Mesenchymal stem cell (in vitro differentiated cells and primary cell): ENCODE results near the gene CHMP4A.

Experiments used
- DNase-seq: peaks from one replicate; pipeline ENCODE4 v3.0.0-alpha.2; 2013
- H2AFZ ChIP-seq: one replicate; pipeline ENCODE4 v1.6.1; 2013; ENCODE audit warnings: low read depth, mild to moderate bottlenecking, control low read depth, inconsistent platforms, low read length, moderate library complexity
- H2AK5ac ChIP-seq: 2 replicates; pipeline ENCODE4 v1.6.1; 2013; ENCODE audit warnings: low read length, moderate library complexity, mild to moderate bottlenecking, inconsistent platforms; ENCODE audit not compliant: severe bottlenecking
- H2BK120ac ChIP-seq: one replicate; pipeline ENCODE4 v1.6.1; 2013; ENCODE audit warnings: low read depth, mild to moderate bottlenecking, inconsistent platforms, low read length, moderate library complexity
- H2BK12ac ChIP-seq, 2 experiments: one replicate each; pipeline ENCODE4 v1.6.1; 2013; ENCODE audit warnings: inconsistent platforms in 2 of 2, low read length in 2 of 2, mild to moderate bottlenecking in 2 of 2, moderate library complexity in 2 of 2, control low read depth in 1 of 2
- H2BK15ac ChIP-seq: one replicate; pipeline ENCODE4 v1.6.1; 2013; ENCODE audit warnings: mild to moderate bottlenecking, low read depth, inconsistent platforms; ENCODE audit not compliant: poor library complexity, severe bottlenecking
- H2BK5ac ChIP-seq: 2 replicates; pipeline ENCODE4 v1.6.1; 2013; ENCODE audit warnings: low read depth, mild to moderate bottlenecking, low read length, control low read depth, inconsistent platforms; ENCODE audit not compliant: poor library complexity, severe bottlenecking
- H3K14ac ChIP-seq, 2 experiments: one replicate each; pipeline ENCODE4 v1.6.1; 2013; ENCODE audit warnings: inconsistent platforms in 2 of 2, low read length in 2 of 2, control low read depth in 1 of 2, mild to moderate bottlenecking in 1 of 2, moderate library complexity in 1 of 2
- H3K18ac ChIP-seq, 2 experiments: one replicate each; pipeline ENCODE4 v1.6.1; 2013; ENCODE audit warnings: inconsistent platforms in 2 of 2, low read length in 2 of 2, control low read depth in 1 of 2, low read depth in 1 of 2, mild to moderate bottlenecking in 1 of 2
- H3K23ac ChIP-seq, 2 experiments: one replicate each; pipeline ENCODE4 v1.6.1; 2013; ENCODE audit warnings: inconsistent platforms in 2 of 2, low read length in 2 of 2, mild to moderate bottlenecking in 2 of 2, moderate library complexity in 2 of 2, control low read depth in 1 of 2
- H3K27ac ChIP-seq: 2 replicates; pipeline ENCODE4 v1.5.1; 2013; ENCODE audit warnings: mild to moderate bottlenecking, moderate library complexity, low read length, control low read depth, inconsistent platforms; ENCODE audit not compliant: poor library complexity, severe bottlenecking
- H3K27me3 ChIP-seq, 2 experiments: 2 replicates each; pipeline versions ENCODE4 v1.6.1 to v1.7.0; 2013; ENCODE audit warnings: low read length in 2 of 2, mild to moderate bottlenecking in 2 of 2, moderate library complexity in 2 of 2, control low read depth in 1 of 2, inconsistent platforms in 1 of 2; ENCODE audit not compliant: control insufficient read depth in 1 of 2, insufficient read depth in 1 of 2
- H3K36me3 ChIP-seq, 2 experiments: 2 replicates each; pipeline versions ENCODE4 v1.6.1 to v1.7.0; 2013; ENCODE audit warnings: low read length in 2 of 2, control low read depth in 1 of 2, inconsistent platforms in 1 of 2, low read depth in 1 of 2, mild to moderate bottlenecking in 1 of 2; ENCODE audit not compliant: insufficient read depth in 2 of 2, control insufficient read depth in 1 of 2
- H3K4ac ChIP-seq, 2 experiments: one replicate each; pipeline ENCODE4 v1.6.1; 2013; ENCODE audit warnings: inconsistent platforms in 2 of 2, low read length in 2 of 2, mild to moderate bottlenecking in 2 of 2, moderate library complexity in 2 of 2, control low read depth in 1 of 2, low read depth in 1 of 2
- H3K4me1 ChIP-seq: 2 replicates; pipeline ENCODE4 v1.6.1; 2013; ENCODE audit warnings: low read depth, low read length, control low read depth; ENCODE audit not compliant: control insufficient read depth, insufficient read depth
- H3K4me2 ChIP-seq: 2 replicates; pipeline ENCODE4 v1.6.1; 2013; ENCODE audit warnings: low read length, mild to moderate bottlenecking, inconsistent platforms; ENCODE audit not compliant: poor library complexity, severe bottlenecking
- H3K4me3 ChIP-seq, 2 experiments: 2 replicates each; pipeline versions ENCODE4 v1.5.1 to v1.7.0; 2013; ENCODE audit warnings: low read length in 2 of 2, mild to moderate bottlenecking in 2 of 2, control low read depth in 1 of 2, low read depth in 1 of 2; ENCODE audit not compliant: insufficient read depth in 1 of 2
- H3K79me1 ChIP-seq: replicated peaks from 2 replicates; pipeline ENCODE4 v1.6.1; 2013; ENCODE audit warnings: mild to moderate bottlenecking, control low read depth, low read length, inconsistent platforms; ENCODE audit not compliant: poor library complexity, severe bottlenecking
- H3K9ac ChIP-seq: 2 replicates; pipeline ENCODE4 v1.7.0; 2013; ENCODE audit warnings: mild to moderate bottlenecking, low read length, moderate library complexity
- H3K9me3 ChIP-seq: 2 replicates; pipeline ENCODE4 v1.7.0; 2013; ENCODE audit warnings: mild to moderate bottlenecking, low read length; ENCODE audit not compliant: control insufficient read depth
- H4K8ac ChIP-seq: one replicate; pipeline ENCODE4 v1.6.1; 2013; ENCODE audit warnings: inconsistent platforms, mild to moderate bottlenecking, low read length, moderate library complexity
- H4K91ac ChIP-seq: one replicate; pipeline ENCODE4 v1.6.1; 2013; ENCODE audit warnings: mild to moderate bottlenecking, low read length, inconsistent platforms
- WGBS: methylation state at CpG from one replicate; pipeline ENCODE4 v1.1.7; 2013; ENCODE audit warnings: mixed read lengths; 5-methylcytosine and 5-hydroxymethylcytosine counted together

Gene CHMP4A

DNA sequence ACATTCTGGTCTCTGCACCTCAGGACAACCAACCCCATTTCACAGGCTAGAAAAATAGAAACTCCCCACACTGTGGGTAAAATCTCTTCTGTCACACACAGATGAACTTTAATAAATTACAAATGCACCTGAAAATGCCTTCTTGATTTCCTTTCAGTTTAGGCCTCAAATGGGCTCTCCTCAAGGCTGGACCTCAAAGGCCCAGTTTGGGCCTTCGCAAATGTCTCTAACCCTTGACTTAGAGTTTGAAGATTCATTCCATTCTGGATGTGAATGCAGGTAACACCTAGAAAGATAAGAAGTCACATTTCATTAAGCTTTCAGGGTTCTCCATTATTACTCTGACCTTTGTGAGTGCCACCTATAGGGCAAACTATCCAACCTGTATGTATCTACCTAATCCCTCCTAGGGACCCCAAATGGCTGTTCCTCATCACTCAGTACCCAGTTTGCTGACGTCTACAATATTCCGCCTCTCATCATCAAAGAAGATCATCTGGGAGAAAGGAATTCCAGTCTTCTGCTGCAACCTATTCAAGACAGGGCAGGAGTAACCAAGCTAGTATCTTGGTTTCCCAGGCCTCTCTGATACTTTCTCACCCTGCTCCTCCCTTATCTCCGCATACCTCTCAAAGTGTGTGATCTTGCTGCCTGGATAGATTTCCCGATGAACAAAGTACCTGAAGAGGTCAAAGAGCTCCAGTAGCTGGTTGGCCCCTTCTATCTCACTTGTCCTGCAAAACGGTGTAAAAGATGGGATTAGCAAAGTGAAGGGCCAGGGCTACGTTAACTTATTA lies 776 bp upstream of the CHMP4A start:
- Histone ChIP-seq H3K79me1 (peaks cover 24% of the 10 kb centered on the region), H3K27ac (peak overlapping the region; percentile 90), H2AK5ac (peak overlapping the region; percentile 63), H3K14ac (no peak overlapping the region), H3K9ac (peak overlapping the region; percentile 96), H2BK5ac (peak overlapping the region; percentile 11), H3K27me3 (no peaks in the 10 kb centered on the region), H2BK15ac (peak overlapping the region; percentile 8), H2AFZ (no peak overlapping the region), H3K4ac (peak overlapping the region in 1 of 2 experiments; percentile 81), H3K4me1 (peaks cover 15% of the 10 kb centered on the region), H3K9me3 (no peaks in the 10 kb centered on the region), H2BK120ac (no peak overlapping the region), H2BK12ac (no peak overlapping the region), H3K36me3 (peaks cover 28 to 57% of the 10 kb centered on the region in 2 experiments), H3K4me2 (peak overlapping the region; percentile 59), H3K4me3 (peak overlapping the region in 1 of 2 experiments; percentile 97), H3K23ac (no peak overlapping the region), H3K18ac (peak overlapping the region in 1 of 2 experiments; percentile 82), H4K91ac (no peak overlapping the region), H4K8ac (peak overlapping the region; percentile 96)
- 90% methylated on average over 7 of the region's 7 CpGs for WGBS
- no peak for DNase-seq

DNA sequence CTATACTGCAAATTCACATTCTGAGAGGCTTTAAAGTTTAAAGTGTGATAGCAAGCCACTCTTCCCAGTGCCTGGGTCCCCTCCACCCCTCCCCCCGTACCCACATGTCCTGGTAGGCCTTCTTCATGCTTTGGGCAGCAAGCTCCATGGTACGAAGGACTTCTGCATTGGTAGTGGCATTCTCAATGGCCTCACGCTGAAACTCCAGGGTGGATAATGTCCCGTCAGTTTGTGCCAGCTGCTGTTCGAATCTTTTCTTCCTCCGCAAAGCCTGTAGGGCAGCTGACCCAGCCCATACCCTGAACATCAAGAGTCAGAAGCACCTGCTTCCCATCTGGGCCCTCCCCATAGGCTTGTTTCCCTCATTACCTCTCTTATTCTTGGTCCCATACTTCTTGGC lies 2.0 kb downstream of the CHMP4A start:
- Histone ChIP-seq H3K27me3 (no peaks in the 10 kb centered on the region), H3K4me3 (no peak overlapping the region), H2AFZ (no peak overlapping the region), H4K91ac (no peak overlapping the region), H3K9me3 (no peaks in the 10 kb centered on the region), H3K27ac (no peak overlapping the region), H3K14ac (no peak overlapping the region), H3K79me1 (peaks cover 29% of the 10 kb centered on the region), H2BK12ac (no peak overlapping the region), H4K8ac (no peak overlapping the region), H2BK5ac (no peak overlapping the region), H3K9ac (no peak overlapping the region), H3K4ac (no peak overlapping the region), H3K4me2 (peak overlapping the region; percentile 25), H3K36me3 (peaks cover 35 to 63% of the 10 kb centered on the region in 2 experiments), H2BK15ac (no peak overlapping the region), H2BK120ac (no peak overlapping the region), H3K18ac (no peak overlapping the region), H3K23ac (no peak overlapping the region), H2AK5ac (no peak overlapping the region), H3K4me1 (peaks cover 15% of the 10 kb centered on the region)
- DNase-seq: no peak
- WGBS: 98% methylated on average over 6 of the region's 6 CpGs

DNA sequence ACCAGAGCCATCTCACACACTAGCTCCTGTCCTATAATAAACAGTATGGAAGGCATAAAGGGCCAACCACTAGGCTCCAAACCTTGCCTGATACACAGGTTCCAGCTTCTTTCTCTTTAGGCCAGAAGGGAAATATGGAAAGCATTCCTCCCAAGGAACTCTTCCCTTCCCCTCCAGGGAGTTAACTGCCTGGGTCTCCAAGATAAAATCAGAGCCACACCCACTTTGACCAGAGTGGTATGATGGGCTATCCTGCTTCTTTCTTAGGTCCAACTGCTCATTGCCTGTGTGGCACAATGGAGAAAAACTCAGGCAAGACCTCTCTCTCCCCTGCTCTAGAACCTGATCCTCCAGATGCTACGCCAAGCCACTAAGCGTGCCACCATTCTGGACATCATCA lies 5.7 kb downstream of the CHMP4A start:
- H3K27me3 ChIP-seq: no peaks in the 10 kb centered on the region
- no peak overlapping the region for H2BK120ac ChIP-seq
- H3K27ac ChIP-seq: no peak overlapping the region
- H3K4me2 ChIP-seq: no peak overlapping the region
- H3K18ac ChIP-seq: no peak overlapping the region
- no peak overlapping the region for H2BK12ac ChIP-seq
- no peak overlapping the region for H4K8ac ChIP-seq
- no peak overlapping the region for H3K4me3 ChIP-seq
- no peak overlapping the region for H3K9ac ChIP-seq
- no peak for DNase-seq
- WGBS: 100% methylated on average over 2 of the region's 2 CpGs
- H2AFZ ChIP-seq: no peak overlapping the region
- H3K23ac ChIP-seq: no peak overlapping the region
- H3K4me1 ChIP-seq: peaks cover 6% of the 10 kb centered on the region
- H2BK15ac ChIP-seq: no peak overlapping the region
- H2AK5ac ChIP-seq: no peak overlapping the region
- H3K9me3 ChIP-seq: no peaks in the 10 kb centered on the region
- no peak overlapping the region for H3K14ac ChIP-seq
- no peak overlapping the region for H4K91ac ChIP-seq
- peaks cover 37% of the 10 kb centered on the region for H3K79me1 ChIP-seq
- H3K36me3 ChIP-seq: peaks cover 45 to 81% of the 10 kb centered on the region in 2 experiments
- H2BK5ac ChIP-seq: no peak overlapping the region
- no peak overlapping the region for H3K4ac ChIP-seq

DNA sequence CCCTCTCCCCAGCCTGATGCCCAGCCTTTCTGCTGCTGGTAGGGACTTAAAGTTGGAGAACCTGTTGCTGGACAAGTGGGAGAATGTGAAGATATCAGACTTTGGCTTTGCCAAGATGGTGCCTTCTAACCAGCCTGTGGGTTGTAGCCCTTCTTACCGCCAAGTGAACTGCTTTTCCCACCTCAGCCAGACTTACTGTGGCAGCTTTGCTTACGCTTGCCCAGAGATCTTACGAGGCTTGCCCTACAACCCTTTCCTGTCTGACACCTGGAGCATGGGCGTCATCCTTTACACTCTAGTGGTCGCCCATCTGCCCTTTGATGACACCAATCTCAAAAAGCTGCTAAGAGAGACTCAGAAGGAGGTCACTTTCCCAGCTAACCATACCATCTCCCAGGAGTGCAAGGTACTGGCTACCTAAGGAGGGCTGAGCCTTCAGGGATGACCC lies 6.2 kb downstream of the CHMP4A start:
- H2AFZ ChIP-seq: no peak overlapping the region
- H3K18ac ChIP-seq: no peak overlapping the region
- H2BK15ac ChIP-seq: no peak overlapping the region

More for the DNA sequence above, 6.2 kb downstream of the CHMP4A start:
- Histone ChIP-seq H3K79me1 (peaks cover 37% of the 10 kb centered on the region), H3K23ac (no peak overlapping the region), H3K4me3 (no peak overlapping the region), H3K4me2 (no peak overlapping the region), H4K91ac (no peak overlapping the region), H3K14ac (no peak overlapping the region), H3K4ac (no peak overlapping the region), H2BK120ac (no peak overlapping the region), H2BK5ac (no peak overlapping the region), H3K27ac (no peak overlapping the region), H2AK5ac (no peak overlapping the region), H4K8ac (no peak overlapping the region), H3K27me3 (no peaks in the 10 kb centered on the region), H3K9me3 (no peaks in the 10 kb centered on the region), H3K4me1 (peaks cover 3% of the 10 kb centered on the region), H3K9ac (no peak overlapping the region), H2BK12ac (no peak overlapping the region), H3K36me3 (peaks cover 45 to 82% of the 10 kb centered on the region in 2 experiments)
- no peak for DNase-seq
- over 99% methylated on average over 5 of the region's 5 CpGs for WGBS
